ENCODE measurements around the gene JAG1.

Gene JAG1

DNA sequence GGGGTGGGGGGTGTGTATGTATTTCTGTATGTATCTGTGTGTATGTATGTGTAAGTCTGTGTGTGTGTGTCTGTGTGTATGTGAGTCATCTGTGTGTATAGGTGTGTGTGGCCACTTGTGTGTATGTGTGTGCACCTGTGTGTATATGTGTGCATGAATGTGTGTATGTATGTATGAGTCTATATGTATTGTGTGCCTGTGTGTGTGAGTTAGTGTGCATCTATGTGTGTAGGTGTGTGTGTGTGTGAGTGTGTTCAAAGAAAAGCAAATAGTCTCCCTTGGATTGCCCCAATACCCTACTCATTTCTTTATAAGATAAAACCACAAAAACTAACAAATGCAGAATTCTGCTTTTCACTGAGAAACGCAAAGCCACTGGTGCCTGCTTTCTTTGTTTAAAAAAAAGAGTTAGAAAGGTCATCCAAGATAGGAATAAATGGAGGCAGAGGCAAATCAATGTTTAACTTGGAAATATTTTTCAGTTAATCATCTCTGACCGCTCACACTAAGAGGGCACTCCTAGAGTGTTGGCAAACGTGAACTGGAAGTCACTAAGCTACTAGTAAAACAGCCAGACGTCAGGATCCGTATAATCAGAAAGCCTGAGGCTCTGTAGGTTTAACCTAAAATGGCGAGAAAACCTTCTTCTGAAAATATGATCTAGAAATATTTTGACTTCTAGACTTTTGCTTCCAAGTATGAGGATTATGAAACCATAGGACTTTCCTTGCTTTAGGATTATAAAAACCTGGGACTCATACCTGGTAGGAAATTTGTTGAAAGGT is 37.4 kb upstream of the JAG1 start:
- no peak overlapping the region for H3K27ac ChIP-seq (ENCODE audit: low read depth, low read length)
- no peak overlapping the region for H3K4me3 ChIP-seq (ENCODE audit: low read length)
- peaks cover 3% of the 10 kb centered on the region for H3K4me1 ChIP-seq (ENCODE audit: control insufficient read depth, low read depth, low read length)
- no peak overlapping the region for H3K4me2 ChIP-seq (ENCODE audit: low read length)
- no peaks in the 10 kb centered on the region for H3K79me1 ChIP-seq (ENCODE audit: low read length)
- no peak overlapping the region for H3K18ac ChIP-seq (ENCODE audit: low read length)
- H3K23ac ChIP-seq (ENCODE audit: low read length), result no peak overlapping the region
- no peak overlapping the region for H3K9ac ChIP-seq (ENCODE audit: low read length)
- H3K79me2 ChIP-seq (ENCODE audit: control insufficient read depth, insufficient read depth, low read length), result no peaks in the 10 kb centered on the region
- no peak overlapping the region for H4K8ac ChIP-seq (ENCODE audit: low read depth, low read length)
- H3K27me3 ChIP-seq (ENCODE audit: insufficient read depth, low read length, poor library complexity), result no peaks in the 10 kb centered on the region
- H3K36me3 ChIP-seq (ENCODE audit: control insufficient read depth, insufficient read depth, low read length), result no peaks in the 10 kb centered on the region
- H3K56ac ChIP-seq (ENCODE audit: low read length), result no peak overlapping the region
- H3K4ac ChIP-seq (ENCODE audit: low read depth, low read length), result no peak overlapping the region
- H2AK5ac ChIP-seq (ENCODE audit: low read length), result no peak overlapping the region
- H2BK120ac ChIP-seq (ENCODE audit: low read depth, low read length), result no peak overlapping the region
- no peak overlapping the region for H2BK15ac ChIP-seq (replicated peaks; ENCODE audit: low read depth)
- WGBS (ENCODE audit: extremely low coverage, insufficient coverage, low lambda C conversion rate), result no CpG with 5 or more reads among the region's 6 CpGs
- no peak overlapping the region for H4K5ac ChIP-seq (ENCODE audit: low read length)
- no peak for DNase-seq
- H2BK5ac ChIP-seq (ENCODE audit: low read length), result no peak overlapping the region

DNA sequence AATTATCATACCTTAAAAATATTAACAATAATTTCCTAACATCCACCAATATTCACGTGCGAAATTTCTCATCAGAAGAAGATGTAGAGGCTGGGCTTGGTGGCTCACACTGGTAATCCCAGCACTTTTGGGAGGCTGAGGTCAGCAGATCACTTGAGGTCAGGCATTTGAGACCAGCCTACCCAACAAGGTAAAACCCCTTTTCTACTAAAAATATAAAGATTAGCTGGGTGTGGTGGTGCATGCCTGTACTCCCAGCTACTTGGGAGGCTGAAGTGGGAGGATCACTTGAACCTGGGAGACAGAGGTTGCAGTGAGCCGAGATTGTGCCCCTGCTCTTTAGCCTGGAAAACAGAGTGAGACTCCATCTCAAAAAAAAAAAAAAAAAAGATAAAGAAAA is 36.1 kb upstream of the JAG1 start:
- no peak overlapping the region for H2BK120ac ChIP-seq (ENCODE audit: low read depth, low read length)
- H4K5ac ChIP-seq (ENCODE audit: low read length), result no peak overlapping the region
- no peak overlapping the region for H3K18ac ChIP-seq (ENCODE audit: low read length)
- no peak overlapping the region for H2BK15ac ChIP-seq (replicated peaks; ENCODE audit: low read depth)
- no peak overlapping the region for H3K9ac ChIP-seq (ENCODE audit: low read length)
- H3K27ac ChIP-seq (ENCODE audit: low read depth, low read length), result no peak overlapping the region
- H3K23ac ChIP-seq (ENCODE audit: low read length), result no peak overlapping the region
- no peak overlapping the region for H3K4me3 ChIP-seq (ENCODE audit: low read length)
- H3K27me3 ChIP-seq (ENCODE audit: insufficient read depth, low read length, poor library complexity), result no peaks in the 10 kb centered on the region
- no peaks in the 10 kb centered on the region for H3K79me1 ChIP-seq (ENCODE audit: low read length)
- no peak for DNase-seq
- peaks cover 3% of the 10 kb centered on the region for H3K4me1 ChIP-seq (ENCODE audit: control insufficient read depth, low read depth, low read length)
- H3K36me3 ChIP-seq (ENCODE audit: control insufficient read depth, insufficient read depth, low read length), result no peaks in the 10 kb centered on the region
- no peak overlapping the region for H4K8ac ChIP-seq (ENCODE audit: low read depth, low read length)
- H3K4ac ChIP-seq (ENCODE audit: low read depth, low read length), result no peak overlapping the region
- no peak overlapping the region for H2AK5ac ChIP-seq (ENCODE audit: low read length)
- no peaks in the 10 kb centered on the region for H3K79me2 ChIP-seq (ENCODE audit: control insufficient read depth, insufficient read depth, low read length)
- H3K56ac ChIP-seq (ENCODE audit: low read length), result no peak overlapping the region
- 100% methylated on average over 2 of the region's 3 CpGs for WGBS (ENCODE audit: extremely low coverage, insufficient coverage, low lambda C conversion rate)
- no peak overlapping the region for H2BK5ac ChIP-seq (ENCODE audit: low read length)
- H3K4me2 ChIP-seq (ENCODE audit: low read length), result no peak overlapping the region

DNA sequence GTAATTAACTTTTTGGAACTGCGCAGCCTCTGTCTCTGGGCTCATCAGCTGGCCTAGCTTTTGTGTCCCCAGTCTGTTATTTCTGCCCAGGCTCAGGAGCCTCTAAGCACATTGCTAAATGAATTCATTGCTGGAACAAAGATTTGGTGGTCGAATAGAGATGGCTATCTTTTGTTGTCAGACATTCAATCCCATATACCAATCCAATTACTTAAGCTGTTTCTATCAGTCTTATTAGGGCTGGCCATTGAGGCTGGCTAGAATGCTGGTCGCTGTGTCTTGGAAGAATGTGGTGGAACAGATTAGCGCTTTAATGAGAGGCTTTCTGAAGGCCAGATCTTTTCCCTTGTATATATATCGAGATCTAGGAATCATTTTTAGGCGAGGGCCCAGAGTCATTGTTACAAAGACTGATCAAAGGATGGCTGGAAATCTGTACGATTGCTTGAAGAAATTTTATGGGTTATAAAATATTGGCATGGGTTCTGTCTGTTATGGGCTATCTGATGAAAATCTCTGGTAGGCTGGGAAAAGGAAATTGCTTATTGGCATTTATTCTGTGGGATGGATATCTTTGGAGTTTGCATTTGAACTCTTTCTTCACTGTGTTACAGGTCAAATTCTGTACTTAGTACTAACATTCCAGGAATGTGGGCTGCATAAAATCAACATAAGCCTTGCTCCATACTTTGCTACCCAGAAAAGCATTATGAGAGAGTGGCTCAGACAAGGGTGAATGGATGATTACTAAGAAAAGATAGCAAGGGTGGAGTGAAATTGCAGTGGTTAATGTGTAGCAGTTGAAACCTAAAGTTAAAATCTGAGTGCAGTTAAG is 34.8 kb upstream of the JAG1 start:
- Histone ChIP-seq H3K27me3 (ENCODE audit: insufficient read depth, low read length, poor library complexity) (no peaks in the 10 kb centered on the region), H3K79me2 (ENCODE audit: control insufficient read depth, insufficient read depth, low read length) (no peaks in the 10 kb centered on the region), H3K4ac (ENCODE audit: low read depth, low read length) (no peak overlapping the region), H3K36me3 (ENCODE audit: control insufficient read depth, insufficient read depth, low read length) (no peaks in the 10 kb centered on the region), H3K4me3 (ENCODE audit: low read length) (no peak overlapping the region), H3K4me2 (ENCODE audit: low read length) (no peak overlapping the region), H3K27ac (ENCODE audit: low read depth, low read length) (no peak overlapping the region), H2BK15ac (replicated peaks; ENCODE audit: low read depth) (no peak overlapping the region), H3K56ac (ENCODE audit: low read length) (no peak overlapping the region), H4K8ac (ENCODE audit: low read depth, low read length) (no peak overlapping the region), H3K4me1 (ENCODE audit: control insufficient read depth, low read depth, low read length) (peaks cover 3% of the 10 kb centered on the region), H2BK120ac (ENCODE audit: low read depth, low read length) (no peak overlapping the region), H3K23ac (ENCODE audit: low read length) (no peak overlapping the region), H3K18ac (ENCODE audit: low read length) (no peak overlapping the region), H3K79me1 (ENCODE audit: low read length) (no peaks in the 10 kb centered on the region), H2BK5ac (ENCODE audit: low read length) (no peak overlapping the region), H3K9ac (ENCODE audit: low read length) (no peak overlapping the region), H4K5ac (ENCODE audit: low read length) (no peak overlapping the region), H2AK5ac (ENCODE audit: low read length) (no peak overlapping the region)
- DNase-seq, result no peak
- WGBS (ENCODE audit: extremely low coverage, insufficient coverage, low lambda C conversion rate), result no CpG with 5 or more reads among the region's 7 CpGs

DNA sequence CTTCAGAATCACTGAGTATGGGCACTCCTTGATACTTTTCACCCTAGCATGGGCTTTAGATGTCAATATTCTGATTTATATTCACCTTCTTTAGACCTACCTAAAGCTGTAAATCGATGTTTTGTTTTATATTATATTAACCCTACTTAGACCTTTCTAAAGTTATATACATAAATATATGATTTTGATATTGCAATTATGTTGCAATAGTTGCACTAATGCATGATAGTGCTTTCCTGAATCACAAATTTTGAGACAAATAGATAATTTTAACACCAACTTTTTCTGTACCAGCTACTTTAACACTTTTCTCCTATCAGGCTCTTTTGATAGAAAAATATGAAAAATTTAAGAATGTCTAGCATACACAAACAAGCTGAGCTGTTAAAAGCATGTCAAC is 34.0 kb upstream of the JAG1 start:
- Histone ChIP-seq H3K79me1 (ENCODE audit: low read length) (no peaks in the 10 kb centered on the region), H3K18ac (ENCODE audit: low read length) (no peak overlapping the region), H3K36me3 (ENCODE audit: control insufficient read depth, insufficient read depth, low read length) (no peaks in the 10 kb centered on the region), H3K56ac (ENCODE audit: low read length) (no peak overlapping the region), H4K5ac (ENCODE audit: low read length) (no peak overlapping the region), H4K8ac (ENCODE audit: low read depth, low read length) (no peak overlapping the region), H3K4ac (ENCODE audit: low read depth, low read length) (no peak overlapping the region), H2BK15ac (replicated peaks; ENCODE audit: low read depth) (no peak overlapping the region), H2AK5ac (ENCODE audit: low read length) (no peak overlapping the region), H3K4me2 (ENCODE audit: low read length) (no peak overlapping the region), H3K27ac (ENCODE audit: low read depth, low read length) (no peak overlapping the region), H3K23ac (ENCODE audit: low read length) (no peak overlapping the region), H3K79me2 (ENCODE audit: control insufficient read depth, insufficient read depth, low read length) (no peaks in the 10 kb centered on the region), H3K4me1 (ENCODE audit: control insufficient read depth, low read depth, low read length) (peaks cover 3% of the 10 kb centered on the region), H3K27me3 (ENCODE audit: insufficient read depth, low read length, poor library complexity) (no peaks in the 10 kb centered on the region), H2BK5ac (ENCODE audit: low read length) (no peak overlapping the region), H3K4me3 (ENCODE audit: low read length) (no peak overlapping the region), H3K9ac (ENCODE audit: low read length) (no peak overlapping the region), H2BK120ac (ENCODE audit: low read depth, low read length) (no peak overlapping the region)
- DNase-seq, result no peak
- no CpG with 5 or more reads among the region's 1 CpG for WGBS (ENCODE audit: extremely low coverage, insufficient coverage, low lambda C conversion rate)

DNA sequence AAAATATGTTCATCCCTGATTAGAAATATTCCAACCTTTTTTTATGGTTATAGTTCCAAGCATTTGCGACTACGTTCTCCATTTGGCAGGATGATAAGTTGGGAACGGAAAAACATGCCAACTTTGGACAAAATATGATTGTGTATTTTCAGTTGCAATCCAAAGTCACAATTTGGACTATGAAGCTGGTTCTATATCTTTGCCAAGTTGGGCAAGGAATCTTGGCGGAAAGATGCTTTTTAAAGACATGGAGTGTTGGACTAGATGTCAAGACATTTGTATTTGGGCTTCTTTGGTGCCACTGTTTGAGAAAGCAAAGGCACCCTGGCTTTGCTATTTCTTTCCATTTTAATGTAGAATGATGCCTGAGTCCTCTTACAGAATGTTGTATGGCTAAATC is 33.3 kb upstream of the JAG1 start:
- no peak for DNase-seq
- no peak overlapping the region for H3K9ac ChIP-seq (ENCODE audit: low read length)
- no peak overlapping the region for H4K8ac ChIP-seq (ENCODE audit: low read depth, low read length)
- H3K23ac ChIP-seq (ENCODE audit: low read length), result no peak overlapping the region
- H3K79me1 ChIP-seq (ENCODE audit: low read length), result no peaks in the 10 kb centered on the region
- no peak overlapping the region for H2BK120ac ChIP-seq (ENCODE audit: low read depth, low read length)
- no peak overlapping the region for H3K4me2 ChIP-seq (ENCODE audit: low read length)
- H4K5ac ChIP-seq (ENCODE audit: low read length), result no peak overlapping the region
- H2BK5ac ChIP-seq (ENCODE audit: low read length), result no peak overlapping the region
- H3K4me3 ChIP-seq (ENCODE audit: low read length), result no peak overlapping the region
- H3K18ac ChIP-seq (ENCODE audit: low read length), result no peak overlapping the region
- peaks cover 3% of the 10 kb centered on the region for H3K4me1 ChIP-seq (ENCODE audit: control insufficient read depth, low read depth, low read length)
- H3K27ac ChIP-seq (ENCODE audit: low read depth, low read length), result no peak overlapping the region
- H2AK5ac ChIP-seq (ENCODE audit: low read length), result no peak overlapping the region
- no CpG with 5 or more reads among the region's 4 CpGs for WGBS (ENCODE audit: extremely low coverage, insufficient coverage, low lambda C conversion rate)
- no peaks in the 10 kb centered on the region for H3K36me3 ChIP-seq (ENCODE audit: control insufficient read depth, insufficient read depth, low read length)
- H2BK15ac ChIP-seq (replicated peaks; ENCODE audit: low read depth), result no peak overlapping the region
- H3K4ac ChIP-seq (ENCODE audit: low read depth, low read length), result no peak overlapping the region
- H3K56ac ChIP-seq (ENCODE audit: low read length), result no peak overlapping the region
- H3K79me2 ChIP-seq (ENCODE audit: control insufficient read depth, insufficient read depth, low read length), result no peaks in the 10 kb centered on the region
- H3K27me3 ChIP-seq (ENCODE audit: insufficient read depth, low read length, poor library complexity), result no peaks in the 10 kb centered on the region
